ENCODE data around the gene FBLN7.

The FBLN7 gene

GRCh38 chr2:112144966-112145365 lies 6.8 kb downstream of the FBLN7 start:
- in situ Hi-C loops (cut with HindIII; ENCODE audit: low pct_unique_long_range_greater_than_20kb, low sequenced_read_pairs), result no loop called here

GRCh38 chr2:112147382-112148168 lies 9.4 kb downstream of the FBLN7 start:
- no peak for TF ChIP-seq JUND (IDR thresholded peaks at IDR 0.05; ENCODE audit: low read depth)
- no peak for DNase-seq (ENCODE audit: low read depth in 1 of 2, low spot score in 1 of 2)
- in situ Hi-C loops (cut with HindIII; ENCODE audit: low pct_unique_long_range_greater_than_20kb, low sequenced_read_pairs), result no loop called here

More at GRCh38 chr2:112144966-112145365, 6.8 kb downstream of the FBLN7 start:
- no peak for DNase-seq (ENCODE audit: low read depth in 1 of 2, low spot score in 1 of 2)
- TF ChIP-seq JUND (IDR thresholded peaks at IDR 0.05; ENCODE audit: low read depth), result no peak

- no peak for DNase-seq (ENCODE audit: low read depth in 1 of 2, low spot score in 1 of 2)
- in situ Hi-C loops (cut with HindIII; ENCODE audit: low pct_unique_long_range_greater_than_20kb, low sequenced_read_pairs), result no loop called here
These were observed 10.3 kb downstream of the FBLN7 start for GRCh38 chr2:112148477-112148876.

GRCh38 chr2:112149194-112149593 lies 11.0 kb downstream of the FBLN7 start:
- TF ChIP-seq JUND (IDR thresholded peaks at IDR 0.05; ENCODE audit: low read depth), result no peak
- in situ Hi-C loops (cut with HindIII; ENCODE audit: low pct_unique_long_range_greater_than_20kb, low sequenced_read_pairs), result no loop called here
- no peak for DNase-seq (ENCODE audit: low read depth in 1 of 2, low spot score in 1 of 2)

More at GRCh38 chr2:112148477-112148876, 10.3 kb downstream of the FBLN7 start:
- TF ChIP-seq JUND (IDR thresholded peaks at IDR 0.05; ENCODE audit: low read depth), result no peak

GRCh38 chr2:112149866-112150435 lies 11.8 kb downstream of the FBLN7 start:
- in situ Hi-C loops (cut with HindIII; ENCODE audit: low pct_unique_long_range_greater_than_20kb, low sequenced_read_pairs), result no loop called here
- no peak for DNase-seq (ENCODE audit: low read depth in 1 of 2, low spot score in 1 of 2)
- TF ChIP-seq JUND (IDR thresholded peaks at IDR 0.05; ENCODE audit: low read depth), result no peak

- DNase-seq (ENCODE audit: low read depth in 1 of 2, low spot score in 1 of 2), result no peak
These were observed 12.3 kb downstream of the FBLN7 start for GRCh38 chr2:112150447-112150846.

GRCh38 chr2:112150851-112151250 lies 12.7 kb downstream of the FBLN7 start:
- TF ChIP-seq JUND (IDR thresholded peaks at IDR 0.05; ENCODE audit: low read depth), result no peak
- in situ Hi-C loops (cut with HindIII; ENCODE audit: low pct_unique_long_range_greater_than_20kb, low sequenced_read_pairs), result no loop called here
- DNase-seq (ENCODE audit: low read depth in 1 of 2, low spot score in 1 of 2), result no peak

More at GRCh38 chr2:112150447-112150846, 12.3 kb downstream of the FBLN7 start:
- in situ Hi-C loops (cut with HindIII; ENCODE audit: low pct_unique_long_range_greater_than_20kb, low sequenced_read_pairs), result no loop called here
- no peak for TF ChIP-seq JUND (IDR thresholded peaks at IDR 0.05; ENCODE audit: low read depth)

GRCh38 chr2:112151271-112151670 lies 13.1 kb downstream of the FBLN7 start:
- TF ChIP-seq JUND (IDR thresholded peaks at IDR 0.05; ENCODE audit: low read depth), result no peak
- in situ Hi-C loops (cut with HindIII; ENCODE audit: low pct_unique_long_range_greater_than_20kb, low sequenced_read_pairs), result no loop called here

GRCh38 chr2:112151701-112152440 lies 13.7 kb downstream of the FBLN7 start:
- TF ChIP-seq JUND (IDR thresholded peaks at IDR 0.05; ENCODE audit: low read depth), result no peak
- no peak for DNase-seq (ENCODE audit: low read depth in 1 of 2, low spot score in 1 of 2)
- in situ Hi-C loops (cut with HindIII; ENCODE audit: low pct_unique_long_range_greater_than_20kb, low sequenced_read_pairs), result no loop called here

More at GRCh38 chr2:112151271-112151670, 13.1 kb downstream of the FBLN7 start:
- no peak for DNase-seq (ENCODE audit: low read depth in 1 of 2, low spot score in 1 of 2)

- no peak for TF ChIP-seq JUND (IDR thresholded peaks at IDR 0.05; ENCODE audit: low read depth)
- in situ Hi-C loops (cut with HindIII; ENCODE audit: low pct_unique_long_range_greater_than_20kb, low sequenced_read_pairs), result no loop called here
- no peak for DNase-seq (ENCODE audit: low read depth in 1 of 2, low spot score in 1 of 2)
These were observed 14.4 kb downstream of the FBLN7 start for GRCh38 chr2:112152476-112153178.

GRCh38 chr2:112153179-112153490 lies 14.9 kb downstream of the FBLN7 start:
- DNase-seq (ENCODE audit: low read depth in 1 of 2, low spot score in 1 of 2), result no peak
- in situ Hi-C loops (cut with HindIII; ENCODE audit: low pct_unique_long_range_greater_than_20kb, low sequenced_read_pairs), result no loop called here
- no peak for TF ChIP-seq JUND (IDR thresholded peaks at IDR 0.05; ENCODE audit: low read depth)

- no peak for TF ChIP-seq JUND (IDR thresholded peaks at IDR 0.05; ENCODE audit: low read depth)
- no peak for DNase-seq (ENCODE audit: low read depth in 1 of 2, low spot score in 1 of 2)
- in situ Hi-C loops (cut with HindIII; ENCODE audit: low pct_unique_long_range_greater_than_20kb, low sequenced_read_pairs), result no loop called here
These were observed 15.3 kb downstream of the FBLN7 start for GRCh38 chr2:112153501-112153900.
